Lung (tissue), 12 donors: ENCODE data around the gene ANXA3. TPM values are rescaled to one million over a fixed set of nuclear protein-coding genes. Genes with fewer than 3 reads are reported as not detected.

Experiments used
- ATAC-seq: fragments of 200-7000 bp; cut with Tn5 transposase; one replicate; pipeline ENCODE4 v1.9.1; 2020; ENCODE audit warnings: moderate number of reproducible peaks; ENCODE audit not compliant: insufficient read depth, low FRiP score
- DNase-seq, 3 donors: peaks; one replicate each; pipeline ENCODE4 v3.0.0-alpha.2; 2013 to 2017
- H3K27ac ChIP-seq, 2 donors: one replicate each; pipeline ENCODE4 v1.5.1; 2013; ENCODE audit warnings: mild to moderate bottlenecking in 2 of 2, moderate library complexity in 2 of 2, control low read depth in 1 of 2, inconsistent platforms in 1 of 2, low read depth in 1 of 2, low read length in 1 of 2
- H3K27me3 ChIP-seq, 3 donors: one replicate each; pipeline ENCODE4 v1.5.1; 2013; ENCODE audit warnings: low read length in 2 of 3; ENCODE audit not compliant: control insufficient read depth in 3 of 3, insufficient read depth in 3 of 3
- H3K36me3 ChIP-seq, 4 donors: one replicate each; pipeline ENCODE4 v1.5.1; 2013; ENCODE audit warnings: low read length in 4 of 4, mild to moderate bottlenecking in 1 of 4, moderate library complexity in 1 of 4; ENCODE audit not compliant: control insufficient read depth in 4 of 4, insufficient read depth in 4 of 4
- H3K4me1 ChIP-seq, 5 donors: one replicate each; pipeline ENCODE4 v1.5.1; 2013; ENCODE audit warnings: low read length in 5 of 5, mild to moderate bottlenecking in 2 of 5, moderate library complexity in 1 of 5; ENCODE audit not compliant: control insufficient read depth in 5 of 5, insufficient read depth in 5 of 5
- H3K4me3 ChIP-seq: one replicate; pipeline ENCODE4 v1.5.1; 2013; ENCODE audit warnings: mild to moderate bottlenecking, control low read depth, moderate library complexity
- H3K9ac ChIP-seq, 2 donors: one replicate each; pipeline ENCODE4 v1.5.1; 2013; ENCODE audit warnings: low read length in 2 of 2, control low read depth in 1 of 2; ENCODE audit not compliant: insufficient read depth in 1 of 2
- H3K9me3 ChIP-seq, 4 donors: one replicate each; pipeline ENCODE4 v1.5.1; 2013; ENCODE audit warnings: low read length in 3 of 4, mild to moderate bottlenecking in 1 of 4, moderate library complexity in 1 of 4; ENCODE audit not compliant: control insufficient read depth in 4 of 4, insufficient read depth in 3 of 4
- WGBS, 2 donors: extraction: QIAGEN DNeasy Blood & Tissue Kit; methylation state at CpG; one replicate each; pipeline ENCODE4 v1.1.7; 2013; 5-methylcytosine and 5-hydroxymethylcytosine counted together
- polyA plus RNA-seq, 2 donors: library from polyadenylated mRNA; stranded (reverse); fragments of 200-250 nt; gene quantifications; one replicate each; pipeline ENCODE4 v1.2.1, GENCODE V29; 2013
- total RNA-seq, 2 donors: library from RNA; depleted of rRNA in 1 of 2; stranded (reverse); fragments of >200 nt in 1 of 2; gene quantifications; one replicate each; pipeline ENCODE4 v1.2.1, GENCODE V29; 2014 to 2021
- TF ChIP-seq, protein P1 (sequence below): IDR thresholded peaks from 2 replicates; pipeline ENCODE4 v1.5.1; 2012; ENCODE audit warnings: mild to moderate bottlenecking; ENCODE audit errors: control extremely low read depth, extremely low read depth
- donor health status: control.
- donor health status: control.
- donor health status: Bipolar disorder and iron deficiency.
- donor health status: healthy.
- donor health status: DM: yes; HTN: yes; CAD: no.

ANXA3 gene
- total and polyA plus RNA-seq, 4 donors, result 84.1 to 244 (median 156) TPM

DNA sequence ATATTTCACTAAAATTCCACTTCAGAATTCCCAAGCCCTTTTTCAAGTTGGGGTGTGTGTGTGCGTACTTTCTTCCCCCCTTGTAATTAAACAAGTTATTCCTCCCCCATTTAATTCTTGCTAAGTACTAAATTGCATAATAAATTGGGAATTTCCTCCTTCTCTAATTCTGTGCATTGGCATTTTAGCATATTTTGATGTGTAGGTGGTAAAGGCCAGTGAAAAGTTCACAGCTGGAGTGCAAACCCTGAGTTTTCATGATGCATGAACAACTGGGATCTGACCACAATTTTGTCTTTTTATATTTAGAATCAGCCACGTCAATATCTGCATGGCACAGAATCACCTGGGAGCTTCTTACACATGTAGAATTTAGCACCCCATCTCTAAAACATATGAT lies 18.5 kb downstream of the ANXA3 start:
- TF ChIP-seq, protein P1, sequence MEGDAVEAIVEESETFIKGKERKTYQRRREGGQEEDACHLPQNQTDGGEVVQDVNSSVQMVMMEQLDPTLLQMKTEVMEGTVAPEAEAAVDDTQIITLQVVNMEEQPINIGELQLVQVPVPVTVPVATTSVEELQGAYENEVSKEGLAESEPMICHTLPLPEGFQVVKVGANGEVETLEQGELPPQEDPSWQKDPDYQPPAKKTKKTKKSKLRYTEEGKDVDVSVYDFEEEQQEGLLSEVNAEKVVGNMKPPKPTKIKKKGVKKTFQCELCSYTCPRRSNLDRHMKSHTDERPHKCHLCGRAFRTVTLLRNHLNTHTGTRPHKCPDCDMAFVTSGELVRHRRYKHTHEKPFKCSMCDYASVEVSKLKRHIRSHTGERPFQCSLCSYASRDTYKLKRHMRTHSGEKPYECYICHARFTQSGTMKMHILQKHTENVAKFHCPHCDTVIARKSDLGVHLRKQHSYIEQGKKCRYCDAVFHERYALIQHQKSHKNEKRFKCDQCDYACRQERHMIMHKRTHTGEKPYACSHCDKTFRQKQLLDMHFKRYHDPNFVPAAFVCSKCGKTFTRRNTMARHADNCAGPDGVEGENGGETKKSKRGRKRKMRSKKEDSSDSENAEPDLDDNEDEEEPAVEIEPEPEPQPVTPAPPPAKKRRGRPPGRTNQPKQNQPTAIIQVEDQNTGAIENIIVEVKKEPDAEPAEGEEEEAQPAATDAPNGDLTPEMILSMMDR, result no peak
- H3K4me1 ChIP-seq, result peaks cover 0 to 10% (median 0%) of the 10 kb centered on the region in 5 donors
- 74 to 83% methylated on average over 2 of the region's 2 CpGs for WGBS, 2 donors
- peaks cover 0 to 4% (median 2%) of the 10 kb centered on the region in 4 donors for H3K36me3 ChIP-seq
- no peak overlapping the region for H3K27ac ChIP-seq
- no peak overlapping the region for H3K4me3 ChIP-seq
- ATAC-seq (no peak), DNase-seq (no peak)
- H3K9me3 ChIP-seq, result no peaks in the 10 kb centered on the region
- no peaks in the 10 kb centered on the region for H3K27me3 ChIP-seq
- H3K9ac ChIP-seq, result no peak overlapping the region

DNA sequence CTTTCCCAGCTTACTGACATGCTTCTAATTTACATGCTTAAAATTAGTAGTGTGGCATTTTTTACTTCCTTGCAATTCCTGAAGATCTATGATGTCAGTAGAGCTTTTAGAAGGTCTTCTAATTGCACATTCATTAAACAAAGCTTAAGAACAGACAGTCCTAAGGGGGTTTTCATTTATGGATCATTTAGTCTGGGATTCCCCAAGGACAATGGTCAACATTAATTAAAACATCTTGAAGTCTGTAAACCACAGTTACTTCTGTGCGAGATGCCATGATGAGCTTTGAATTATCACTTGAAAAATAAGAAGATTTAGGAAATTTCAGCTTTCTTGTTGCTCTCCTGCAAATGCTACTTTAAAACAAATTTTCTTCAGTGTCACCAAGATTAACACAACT lies 20.2 kb downstream of the ANXA3 start:
- no peaks in the 10 kb centered on the region for H3K27me3 ChIP-seq
- no peak for ATAC-seq
- WGBS, 2 donors, result 95 to 96% methylated on average over 1 of the region's 1 CpG
- H3K36me3 ChIP-seq, result peaks cover 0 to 4% (median 2%) of the 10 kb centered on the region in 4 donors
- H3K27ac ChIP-seq, result no peak overlapping the region
- H3K9ac ChIP-seq, result no peak overlapping the region
- TF ChIP-seq, protein P1, result no peak
- peaks cover 0 to 5% (median 0%) of the 10 kb centered on the region in 5 donors for H3K4me1 ChIP-seq
- DNase-seq, result no peak
- H3K9me3 ChIP-seq, result no peaks in the 10 kb centered on the region
- H3K4me3 ChIP-seq, result no peak overlapping the region

DNA sequence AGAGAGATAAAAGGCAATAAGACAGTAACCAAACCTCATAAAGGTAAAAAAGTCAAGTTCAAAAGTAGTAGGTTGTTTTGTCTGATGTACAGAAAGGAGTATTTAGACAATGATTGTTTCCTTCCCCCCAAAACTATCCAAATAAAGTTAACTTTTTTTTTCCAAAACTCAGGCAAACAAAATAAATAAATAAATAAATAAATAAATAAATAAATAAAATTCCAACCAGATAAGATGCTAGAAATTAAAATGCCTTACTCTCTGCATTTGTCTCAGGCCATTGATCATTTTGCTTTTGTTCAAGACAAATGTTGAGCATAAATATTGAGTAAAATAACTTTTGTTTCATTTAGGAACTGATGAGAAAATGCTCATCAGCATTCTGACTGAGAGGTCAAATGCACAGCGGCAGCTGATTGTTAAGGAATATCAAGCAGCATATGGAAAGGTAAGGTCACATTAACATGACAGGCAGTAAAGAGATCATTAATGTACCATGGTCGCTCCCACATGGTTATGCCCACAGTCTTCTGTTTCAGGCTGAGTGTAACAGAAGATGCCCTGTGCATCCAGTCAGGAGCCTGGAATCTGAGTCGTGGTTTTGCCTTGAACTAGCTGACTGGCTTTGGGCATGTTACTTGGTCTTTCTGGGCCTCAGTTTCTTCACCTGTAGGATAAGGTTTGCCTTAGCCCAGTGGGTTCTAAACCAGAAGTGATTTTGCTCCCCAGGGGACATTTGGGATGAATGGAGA lies 27.3 kb downstream of the ANXA3 start:
- no peak overlapping the region for H3K27ac ChIP-seq
- H3K36me3 ChIP-seq, result peaks cover 0 to 4% (median 0%) of the 10 kb centered on the region in 4 donors
- 96 to 97% methylated on average over 3 of the region's 3 CpGs for WGBS, 2 donors
- H3K4me3 ChIP-seq, result no peak overlapping the region
- DNase-seq (no peak), ATAC-seq (no peak)
- TF ChIP-seq, protein P1, result no peak
- no peaks in the 10 kb centered on the region for H3K27me3 ChIP-seq
- no peaks in the 10 kb centered on the region for H3K9me3 ChIP-seq
- H3K4me1 ChIP-seq, result no peaks in the 10 kb centered on the region
- H3K9ac ChIP-seq, result no peak overlapping the region
